Mammary epithelial cell (primary cell): Measurements from ENCODE around the gene SYT17.

Experiments used
- CTCF ChIP-seq, 2 donors: IDR thresholded peaks in 1 of 2; conservative IDR thresholded peaks in 1 of 2; 2 replicates each; pipeline ENCODE4 v1.5.1; 2011 to 2012; ENCODE audit warnings: inconsistent platforms in 2 of 2, low read length in 2 of 2, mild to moderate bottlenecking in 2 of 2, control low read depth in 1 of 2, low read depth in 1 of 2; ENCODE audit not compliant: insufficient read depth in 1 of 2; ENCODE audit errors: extremely low read depth in 1 of 2
- EZH2 ChIP-seq: IDR thresholded peaks from 2 replicates; pipeline ENCODE4 v1.6.1; 2012; ENCODE audit warnings: low read length, inconsistent platforms, borderline replicate concordance

DNA sequence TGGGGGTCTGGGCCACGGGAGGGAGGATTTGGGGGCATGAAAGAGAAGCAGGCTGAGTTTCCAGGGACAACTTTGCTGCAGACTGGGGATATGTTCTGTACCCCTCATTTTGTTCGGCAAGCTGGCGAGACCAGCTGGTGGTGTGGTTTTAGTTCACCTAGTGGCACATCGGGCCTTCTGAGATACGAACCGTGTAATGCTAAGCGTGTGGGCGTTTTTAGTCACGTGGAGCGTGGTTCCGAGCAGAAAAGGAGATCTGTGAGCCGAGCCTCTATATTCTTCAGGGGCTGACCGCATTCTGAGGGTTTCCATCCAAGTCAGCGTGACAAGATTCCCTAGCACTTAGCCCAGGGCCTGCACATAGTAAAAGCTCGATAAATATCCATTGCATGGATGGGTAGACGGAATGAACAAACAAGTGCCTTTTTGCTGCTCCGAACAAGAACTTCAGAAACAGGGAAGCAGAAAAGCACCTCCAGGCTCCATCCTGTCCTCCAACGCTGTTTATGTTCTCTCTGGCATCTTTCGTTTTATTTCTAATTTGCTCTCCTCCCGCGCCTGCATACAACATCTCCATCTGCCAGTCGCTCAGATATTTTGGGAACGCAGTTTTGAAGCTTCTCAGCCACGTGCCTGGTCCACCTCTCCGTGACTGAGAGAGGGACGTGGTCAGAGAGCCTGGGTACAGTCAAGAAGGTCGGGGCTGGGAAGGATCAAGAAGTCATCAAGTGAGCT, 5.8 kb downstream of the SYT17 start:
- TF ChIP-seq CTCF (conservative IDR thresholded peaks at IDR 0.05 in 1 of 2, IDR thresholded peaks at IDR 0.05 in 1 of 2; ENCODE audit: extremely low read depth in 1 of 2, insufficient read depth in 1 of 2, low read depth in 1 of 2, low read length in 2 of 2) (no peak), EZH2 (no peak)
